Type B pancreatic cell (in vitro differentiated cells): ENCODE data around the gene SKAP1. TPM values are rescaled to one million over a fixed set of nuclear protein-coding genes. Genes with fewer than 3 reads are reported as not detected.

ENCODE experiments used
- DNase-seq: peaks from one replicate; pipeline ENCODE4 v3.0.0; 2021; ENCODE audit warnings: mixed read lengths; ENCODE audit not compliant: unreplicated experiment; ENCODE audit errors: extremely low spot score
- H3K27ac Mint-ChIP-seq: 2 replicates; pipeline ENCODE4 v1.8.0; 2021; ENCODE audit warnings: mild to moderate bottlenecking, mixed read lengths
- H3K27me3 Mint-ChIP-seq: 2 replicates; pipeline ENCODE4 v1.8.0; 2021; ENCODE audit warnings: mixed read lengths
- H3K36me3 Mint-ChIP-seq: 2 replicates; pipeline ENCODE4 v1.8.0; 2021; ENCODE audit warnings: mixed read lengths
- H3K4me1 Mint-ChIP-seq: one replicate; pipeline ENCODE4 v1.8.0; 2021; ENCODE audit warnings: mixed read lengths; ENCODE audit not compliant: unreplicated experiment
- H3K4me3 Mint-ChIP-seq: 2 replicates; pipeline ENCODE4 v1.8.0; 2021; ENCODE audit warnings: mild to moderate bottlenecking, mixed read lengths
- H3K9me3 Mint-ChIP-seq: 2 replicates; pipeline ENCODE4 v1.8.0; 2021; ENCODE audit warnings: mixed read lengths
- total RNA-seq: library from RNA; stranded (reverse); gene quantifications from 2 replicates; pipeline ENCODE4 v1.2.1, GENCODE V29; 2021; ENCODE audit warnings: low replicate concordance
- TF ChIP-seq, protein P1 (sequence below): fragments of 200-600 bp; sonication (generic); conservative IDR thresholded peaks from 2 replicates; pipeline ENCODE4 v1.5.0; 2021; ENCODE audit warnings: antibody characterized with exemption, mild to moderate bottlenecking

SKAP1 gene
- total RNA-seq, 1 donor from 2014 or later = 0.43 TPM

GRCh38 chr17:48148854-48149786, 280.9 kb downstream of the SKAP1 start:
- no peak for DNase-seq
- Mint-ChIP-seq H3K9me3 (no peaks in the 10 kb centered on the region), H3K27ac (no peak overlapping the region), H3K36me3 (no peaks in the 10 kb centered on the region), H3K4me3 (peak overlapping the region; percentile 39), H3K27me3 (peaks cover 88% of the 10 kb centered on the region), H3K4me1 (peaks cover 27% of the 10 kb centered on the region)
- TF ChIP-seq, protein P1, sequence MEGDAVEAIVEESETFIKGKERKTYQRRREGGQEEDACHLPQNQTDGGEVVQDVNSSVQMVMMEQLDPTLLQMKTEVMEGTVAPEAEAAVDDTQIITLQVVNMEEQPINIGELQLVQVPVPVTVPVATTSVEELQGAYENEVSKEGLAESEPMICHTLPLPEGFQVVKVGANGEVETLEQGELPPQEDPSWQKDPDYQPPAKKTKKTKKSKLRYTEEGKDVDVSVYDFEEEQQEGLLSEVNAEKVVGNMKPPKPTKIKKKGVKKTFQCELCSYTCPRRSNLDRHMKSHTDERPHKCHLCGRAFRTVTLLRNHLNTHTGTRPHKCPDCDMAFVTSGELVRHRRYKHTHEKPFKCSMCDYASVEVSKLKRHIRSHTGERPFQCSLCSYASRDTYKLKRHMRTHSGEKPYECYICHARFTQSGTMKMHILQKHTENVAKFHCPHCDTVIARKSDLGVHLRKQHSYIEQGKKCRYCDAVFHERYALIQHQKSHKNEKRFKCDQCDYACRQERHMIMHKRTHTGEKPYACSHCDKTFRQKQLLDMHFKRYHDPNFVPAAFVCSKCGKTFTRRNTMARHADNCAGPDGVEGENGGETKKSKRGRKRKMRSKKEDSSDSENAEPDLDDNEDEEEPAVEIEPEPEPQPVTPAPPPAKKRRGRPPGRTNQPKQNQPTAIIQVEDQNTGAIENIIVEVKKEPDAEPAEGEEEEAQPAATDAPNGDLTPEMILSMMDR = no peak

GRCh38 chr17:48148029-48148770, 281.8 kb downstream of the SKAP1 start:
- no peak overlapping the region for H3K27ac Mint-ChIP-seq
- no peaks in the 10 kb centered on the region for H3K9me3 Mint-ChIP-seq
- no peak for DNase-seq
- H3K36me3 Mint-ChIP-seq = no peaks in the 10 kb centered on the region
- peaks cover 21% of the 10 kb centered on the region for H3K4me1 Mint-ChIP-seq
- H3K27me3 Mint-ChIP-seq = peaks cover 87% of the 10 kb centered on the region
- H3K4me3 Mint-ChIP-seq = no peak overlapping the region
- TF ChIP-seq, protein P1 = no peak

- peak overlapping the region; percentile 10 for H3K4me3 Mint-ChIP-seq
- TF ChIP-seq, protein P1 = no peak
- no peak overlapping the region for H3K27ac Mint-ChIP-seq
- no peaks in the 10 kb centered on the region for H3K36me3 Mint-ChIP-seq
- H3K4me1 Mint-ChIP-seq = peaks cover 21% of the 10 kb centered on the region
- peaks cover 74% of the 10 kb centered on the region for H3K27me3 Mint-ChIP-seq
- no peak for DNase-seq
- no peaks in the 10 kb centered on the region for H3K9me3 Mint-ChIP-seq
Observed at GRCh38 chr17:48144976-48145798, 284.8 kb downstream of the SKAP1 start.

- peaks cover 71% of the 10 kb centered on the region for H3K27me3 Mint-ChIP-seq
- H3K4me1 Mint-ChIP-seq = peaks cover 15% of the 10 kb centered on the region
- DNase-seq = no peak
- H3K9me3 Mint-ChIP-seq = no peaks in the 10 kb centered on the region
- H3K36me3 Mint-ChIP-seq = no peaks in the 10 kb centered on the region
- no peak overlapping the region for H3K27ac Mint-ChIP-seq
- H3K4me3 Mint-ChIP-seq = no peak overlapping the region
- TF ChIP-seq, protein P1 = no peak
Observed at GRCh38 chr17:48144231-48144630, 285.8 kb downstream of the SKAP1 start.

- no peak overlapping the region for H3K27ac Mint-ChIP-seq
- H3K4me1 Mint-ChIP-seq = peaks cover 9% of the 10 kb centered on the region
- H3K27me3 Mint-ChIP-seq = peaks cover 66% of the 10 kb centered on the region
- no peaks in the 10 kb centered on the region for H3K9me3 Mint-ChIP-seq
- TF ChIP-seq, protein P1 = no peak
- no peak for DNase-seq
- no peak overlapping the region for H3K4me3 Mint-ChIP-seq
- H3K36me3 Mint-ChIP-seq = no peaks in the 10 kb centered on the region
Observed at GRCh38 chr17:48143629-48144028, 286.4 kb downstream of the SKAP1 start.
